ENCODE results near the gene CNN3. TPM values are rescaled to one million over a fixed set of nuclear protein-coding genes. Genes with fewer than 3 reads are reported as not detected.

Gene CNN3
- total RNA-seq, 1 donor, result 485 TPM

GRCh38 chr1:94862718-94863117, 64.2 kb downstream of the CNN3 start:
- no peak for DNase-seq (ENCODE audit: low read depth)

GRCh38 chr1:94859174-94859573, 67.7 kb downstream of the CNN3 start:
- no peak for DNase-seq (ENCODE audit: low read depth)
- H3K4me3 ChIP-seq (ENCODE audit: low read depth, low read length), result no peak overlapping the region
- TF ChIP-seq, protein P1, sequence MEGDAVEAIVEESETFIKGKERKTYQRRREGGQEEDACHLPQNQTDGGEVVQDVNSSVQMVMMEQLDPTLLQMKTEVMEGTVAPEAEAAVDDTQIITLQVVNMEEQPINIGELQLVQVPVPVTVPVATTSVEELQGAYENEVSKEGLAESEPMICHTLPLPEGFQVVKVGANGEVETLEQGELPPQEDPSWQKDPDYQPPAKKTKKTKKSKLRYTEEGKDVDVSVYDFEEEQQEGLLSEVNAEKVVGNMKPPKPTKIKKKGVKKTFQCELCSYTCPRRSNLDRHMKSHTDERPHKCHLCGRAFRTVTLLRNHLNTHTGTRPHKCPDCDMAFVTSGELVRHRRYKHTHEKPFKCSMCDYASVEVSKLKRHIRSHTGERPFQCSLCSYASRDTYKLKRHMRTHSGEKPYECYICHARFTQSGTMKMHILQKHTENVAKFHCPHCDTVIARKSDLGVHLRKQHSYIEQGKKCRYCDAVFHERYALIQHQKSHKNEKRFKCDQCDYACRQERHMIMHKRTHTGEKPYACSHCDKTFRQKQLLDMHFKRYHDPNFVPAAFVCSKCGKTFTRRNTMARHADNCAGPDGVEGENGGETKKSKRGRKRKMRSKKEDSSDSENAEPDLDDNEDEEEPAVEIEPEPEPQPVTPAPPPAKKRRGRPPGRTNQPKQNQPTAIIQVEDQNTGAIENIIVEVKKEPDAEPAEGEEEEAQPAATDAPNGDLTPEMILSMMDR (IDR thresholded peaks at IDR 0.05; ENCODE audit: insufficient read depth, low read depth, low read length), result no peak

More at GRCh38 chr1:94862718-94863117, 64.2 kb downstream of the CNN3 start:
- H3K4me3 ChIP-seq (ENCODE audit: low read depth, low read length), result no peak overlapping the region
- TF ChIP-seq, protein P1 (IDR thresholded peaks at IDR 0.05; ENCODE audit: insufficient read depth, low read depth, low read length), result no peak

GRCh38 chr1:94858276-94858675, 68.6 kb downstream of the CNN3 start:
- TF ChIP-seq, protein P1 (IDR thresholded peaks at IDR 0.05; ENCODE audit: insufficient read depth, low read depth, low read length), result no peak
- DNase-seq (ENCODE audit: low read depth), result peak; percentile 22
- no peak overlapping the region for H3K4me3 ChIP-seq (ENCODE audit: low read depth, low read length)

DNA sequence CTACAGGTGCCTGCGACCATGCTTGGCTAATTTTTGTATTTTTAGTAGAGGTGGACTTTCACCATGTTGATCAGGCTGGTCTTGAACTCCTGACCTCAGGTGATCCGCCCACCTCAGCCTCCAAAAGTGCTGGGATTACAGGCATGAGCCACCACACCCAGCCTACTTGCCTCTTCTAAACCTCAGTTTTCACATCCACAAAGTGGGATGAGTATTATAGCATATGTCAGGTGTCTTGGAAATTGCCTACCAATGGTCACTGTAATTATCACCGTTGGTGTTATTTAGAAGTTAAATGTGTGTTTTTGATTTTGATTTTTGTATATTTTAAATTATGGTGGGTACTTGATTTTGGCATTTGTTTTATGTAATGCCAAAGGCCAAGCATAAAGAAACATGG, 70.0 kb downstream of the CNN3 start:
- no peak for DNase-seq (ENCODE audit: low read depth)
- TF ChIP-seq, protein P1 (IDR thresholded peaks at IDR 0.05; ENCODE audit: insufficient read depth, low read depth, low read length), result no peak
- H3K4me3 ChIP-seq (ENCODE audit: low read depth, low read length), result no peak overlapping the region

DNA sequence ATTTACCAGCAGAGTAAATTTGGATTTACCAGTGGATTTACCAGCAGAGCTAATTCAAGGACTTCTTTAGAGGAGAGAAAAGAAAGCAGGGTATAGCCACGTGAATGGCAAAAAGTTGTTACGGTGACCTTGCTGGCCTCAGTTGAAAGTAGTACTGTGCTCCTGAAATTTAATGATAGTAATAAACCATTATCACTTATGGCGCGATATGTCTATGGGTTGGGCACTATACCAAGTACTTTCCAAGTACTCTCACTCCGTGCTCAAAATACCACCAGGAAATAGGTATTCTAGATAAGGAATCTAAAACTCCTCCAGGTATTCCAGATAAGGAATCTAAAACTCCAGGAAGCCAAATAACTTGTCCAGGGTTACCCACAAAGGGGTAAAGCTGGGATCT, 70.9 kb downstream of the CNN3 start:
- TF ChIP-seq, protein P1 (IDR thresholded peaks at IDR 0.05; ENCODE audit: insufficient read depth, low read depth, low read length), result no peak
- no peak for DNase-seq (ENCODE audit: low read depth)
- H3K4me3 ChIP-seq (ENCODE audit: low read depth, low read length), result no peak overlapping the region

- no peak for DNase-seq (ENCODE audit: low read depth)
- H3K4me3 ChIP-seq (ENCODE audit: low read depth, low read length), result no peak overlapping the region
- TF ChIP-seq, protein P1 (IDR thresholded peaks at IDR 0.05; ENCODE audit: insufficient read depth, low read depth, low read length), result no peak
Measured at GRCh38 chr1:94855307-94855700, 71.6 kb downstream of the CNN3 start.

Data from fibroblast of villous mesenchyme (primary cell).